Endothelial cell of umbilical vein (primary cell): Measurements from ENCODE around the gene C6. TPM values are rescaled to one million over a fixed set of nuclear protein-coding genes. Genes with fewer than 3 reads are reported as not detected.

Experiments used
- BruUV-seq: library from RNA; stranded (reverse); fragments of 400-500 nt; replicated peaks from 2 replicates; lab custom pipeline; 2021; lab: Mats Ljungman, UMichigan
- CTCF ChIA-PET: fragments of 300-600, 350-600 bp; sonication (Branson Sonifier 250); formaldehyde crosslinking; loops from one replicate; lab custom pipeline; 2021; ENCODE audit warnings: antibody characterized with exemption, inconsistent platforms; lab: Charles Lee
- POLR2A ChIA-PET: fragments of 300-600, 350-600 bp; sonication (Branson Sonifier 250); formaldehyde crosslinking; loops from one replicate; lab custom pipeline; 2021; ENCODE audit warnings: antibody characterized with exemption, inconsistent platforms; lab: Charles Lee
- DNase-seq: peaks from one replicate; pipeline ENCODE4 v3.0.0-alpha.2; 2011; ENCODE audit warnings: low read depth, low spot score
- FAIRE-seq: peaks from 2 replicates; lab custom pipeline; 2011; peaks lifted over from hg19 to GRCh38; lab: Jason Lieb, UNC
- H2AFZ ChIP-seq: 2 replicates; pipeline ENCODE4 v1.6.0; 2012; ENCODE audit warnings: low read depth, low read length, control low read depth, inconsistent platforms
- H3K27ac ChIP-seq: 2 replicates; pipeline ENCODE4 v1.5.1; 2011; ENCODE audit warnings: low read depth, mild to moderate bottlenecking, control low read depth, low read length, moderate library complexity; ENCODE audit not compliant: insufficient read depth
- H3K27me3 ChIP-seq, 2 experiments: 2 replicates each; pipeline versions ENCODE4 v1.6.0 to v1.6.1; 2011; ENCODE audit warnings: low read length in 2 of 2, mixed read lengths in 1 of 2; ENCODE audit not compliant: control insufficient read depth in 2 of 2, insufficient read depth in 2 of 2
- H3K36me3 ChIP-seq, 2 experiments: 2 replicates in 1 of 2; 3 replicates in 1 of 2; pipeline ENCODE4 v1.5.1; 2011; ENCODE audit warnings: low read length in 2 of 2, mild to moderate bottlenecking in 1 of 2, moderate library complexity in 1 of 2; ENCODE audit not compliant: control insufficient read depth in 2 of 2, insufficient read depth in 2 of 2; ENCODE audit errors: extremely low read depth in 1 of 2
- H3K4me1 ChIP-seq: 3 replicates; pipeline ENCODE4 v1.5.1; 2011; ENCODE audit warnings: mild to moderate bottlenecking, low read length; ENCODE audit not compliant: control insufficient read depth, insufficient read depth; ENCODE audit errors: extremely low read depth
- H3K4me2 ChIP-seq: 2 replicates; pipeline ENCODE4 v1.6.1; 2011; ENCODE audit warnings: low read length, control low read depth, mixed read lengths; ENCODE audit not compliant: insufficient read depth
- H3K4me3 ChIP-seq, 3 experiments: fragments of 200-600 bp in 1 of 3; sonication (generic), shearing (Covaris generic) in 1 of 3; replicated peaks in 1 of 3; 2 replicates each; pipeline ENCODE4 v1.5.1; 2011 to 2016; ENCODE audit warnings: control low read depth in 3 of 3, low read length in 3 of 3, mild to moderate bottlenecking in 2 of 3, inconsistent platforms in 1 of 3, low read depth in 1 of 3, moderate library complexity in 1 of 3; ENCODE audit not compliant: insufficient read depth in 1 of 3
- H3K79me2 ChIP-seq: 2 replicates; pipeline ENCODE4 v1.6.0; 2012; ENCODE audit warnings: low read length, inconsistent platforms; ENCODE audit not compliant: control insufficient read depth, insufficient read depth
- H3K9ac ChIP-seq: replicated peaks from 2 replicates; pipeline ENCODE3; 2011; ENCODE audit warnings: low read length, control low read depth; ENCODE audit not compliant: insufficient read depth; ENCODE audit errors: extremely low read depth
- H3K9me1 ChIP-seq: replicated peaks from 3 replicates; pipeline ENCODE4 v1.6.0; 2011; ENCODE audit warnings: mild to moderate bottlenecking, low read length; ENCODE audit not compliant: control insufficient read depth, insufficient read depth; ENCODE audit errors: extremely low read depth
- H3K9me3 ChIP-seq: replicated peaks from 2 replicates; pipeline ENCODE4 v1.5.1; 2012; ENCODE audit warnings: low read length, inconsistent platforms; ENCODE audit not compliant: control insufficient read depth, insufficient read depth
- H4K20me1 ChIP-seq: replicated peaks from 2 replicates; pipeline ENCODE3; 2011; ENCODE audit warnings: mild to moderate bottlenecking, low read length; ENCODE audit not compliant: control insufficient read depth, insufficient read depth; ENCODE audit errors: extremely low read depth
- EZH2 ChIP-seq: IDR thresholded peaks from 2 replicates; pipeline ENCODE4 v1.6.1; 2012; ENCODE audit warnings: borderline replicate concordance, low read depth, mild to moderate bottlenecking, moderate library complexity, low read length, inconsistent platforms; ENCODE audit not compliant: severe bottlenecking
- FOS ChIP-seq: IDR thresholded peaks from 2 replicates; pipeline ENCODE4 v1.6.1; 2011; ENCODE audit warnings: mild to moderate bottlenecking, low read length, moderate library complexity, borderline replicate concordance; ENCODE audit not compliant: insufficient read depth
- GATA2 ChIP-seq: IDR thresholded peaks from 2 replicates; pipeline ENCODE4 v1.7.0; 2011; ENCODE audit warnings: low read depth, mild to moderate bottlenecking, moderate library complexity, mixed read lengths, low read length; ENCODE audit not compliant: insufficient read length, insufficient read depth
- JUN ChIP-seq: IDR thresholded peaks from 2 replicates; pipeline ENCODE4 v1.6.1; 2011; ENCODE audit warnings: borderline replicate concordance, low read depth; ENCODE audit not compliant: insufficient read length, insufficient read depth
- MYC ChIP-seq: IDR thresholded peaks from one replicate; pipeline ENCODE4 v1.6.1; 2011; ENCODE audit warnings: mild to moderate bottlenecking, low read depth, low read length
- POLR2A ChIP-seq: IDR thresholded peaks from 2 replicates; pipeline ENCODE4 v1.6.1; 2012; ENCODE audit warnings: low read depth, mild to moderate bottlenecking, control low read depth, low read length
- POLR2AphosphoS5 ChIP-seq: IDR thresholded peaks from 2 replicates; pipeline ENCODE4 v1.6.1; 2012; ENCODE audit warnings: low read depth, mild to moderate bottlenecking, control low read depth, low read length, moderate library complexity; ENCODE audit not compliant: insufficient read depth
- dilution Hi-C: fragments of 300-500 bp; cut with MboI; formaldehyde crosslinking; loops from one replicate; pipeline ENCODE4 v1.15.0; 2019; ENCODE audit warnings: low sequenced_read_pairs; ENCODE audit not compliant: extremely low pct_ligation_motif_present
- intact Hi-C: fragments of 100-400 bp; cut with micrococcal nuclease; formaldehyde crosslinking; loops from one replicate; pipeline ENCODE4 v1.10.0; 2022
- polyA plus RNA-seq, 4 experiments: library from polyadenylated mRNA; depleted of rRNA in 3 of 4; stranded (reverse) in 3 of 4; unstranded in 1 of 4; fragments of >200 nt; gene quantifications; 2 replicates each; pipeline versions ENCODE4 v1.2.1 to v1.2.3, GENCODE V29; 2011 to 2012; ENCODE audit warnings: missing spikeins in 1 of 4
- total RNA-seq: library from RNA; stranded (reverse); gene quantifications from 2 replicates; pipeline ENCODE4 v1.2.3, GENCODE V29; 2021
- TF ChIP-seq, protein P1 (sequence below): IDR thresholded peaks from 2 replicates; pipeline ENCODE4 v1.6.1; 2011; ENCODE audit not compliant: insufficient read depth, insufficient read length
- TF ChIP-seq, protein P2 (sequence below), 2 donors: IDR thresholded peaks; 1 replicate in 1 of 2; 2 replicates in 1 of 2; pipeline ENCODE4 v1.5.1; 2011; ENCODE audit warnings: low read length in 2 of 2, mild to moderate bottlenecking in 2 of 2, moderate library complexity in 2 of 2, control low read depth in 1 of 2, inconsistent platforms in 1 of 2, low read depth in 1 of 2; ENCODE audit not compliant: insufficient read depth in 1 of 2; ENCODE audit errors: extremely low read depth in 1 of 2

The C6 gene
- total and polyA plus RNA-seq, 2 donors (not counting 3 experiments of a cell fraction or from before 2014, with no cell fraction given), result not detected

- H3K27me3 ChIP-seq, result no peaks in the 10 kb centered on the region
- FAIRE-seq, result no peak
- no peak for TF ChIP-seq EZH2
- no peak for TF ChIP-seq JUN
- TF ChIP-seq GATA2, result no peak
- no peak for TF ChIP-seq MYC
- TF ChIP-seq FOS, result no peak
- TF ChIP-seq, protein P1, sequence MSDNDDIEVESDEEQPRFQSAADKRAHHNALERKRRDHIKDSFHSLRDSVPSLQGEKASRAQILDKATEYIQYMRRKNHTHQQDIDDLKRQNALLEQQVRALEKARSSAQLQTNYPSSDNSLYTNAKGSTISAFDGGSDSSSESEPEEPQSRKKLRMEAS, result no peak
- TF ChIP-seq, protein P2, sequence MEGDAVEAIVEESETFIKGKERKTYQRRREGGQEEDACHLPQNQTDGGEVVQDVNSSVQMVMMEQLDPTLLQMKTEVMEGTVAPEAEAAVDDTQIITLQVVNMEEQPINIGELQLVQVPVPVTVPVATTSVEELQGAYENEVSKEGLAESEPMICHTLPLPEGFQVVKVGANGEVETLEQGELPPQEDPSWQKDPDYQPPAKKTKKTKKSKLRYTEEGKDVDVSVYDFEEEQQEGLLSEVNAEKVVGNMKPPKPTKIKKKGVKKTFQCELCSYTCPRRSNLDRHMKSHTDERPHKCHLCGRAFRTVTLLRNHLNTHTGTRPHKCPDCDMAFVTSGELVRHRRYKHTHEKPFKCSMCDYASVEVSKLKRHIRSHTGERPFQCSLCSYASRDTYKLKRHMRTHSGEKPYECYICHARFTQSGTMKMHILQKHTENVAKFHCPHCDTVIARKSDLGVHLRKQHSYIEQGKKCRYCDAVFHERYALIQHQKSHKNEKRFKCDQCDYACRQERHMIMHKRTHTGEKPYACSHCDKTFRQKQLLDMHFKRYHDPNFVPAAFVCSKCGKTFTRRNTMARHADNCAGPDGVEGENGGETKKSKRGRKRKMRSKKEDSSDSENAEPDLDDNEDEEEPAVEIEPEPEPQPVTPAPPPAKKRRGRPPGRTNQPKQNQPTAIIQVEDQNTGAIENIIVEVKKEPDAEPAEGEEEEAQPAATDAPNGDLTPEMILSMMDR (IDR thresholded peaks at IDR 0.05; ENCODE audit: extremely low read depth in 1 of 2, insufficient read depth in 1 of 2, low read depth in 1 of 2, low read length in 2 of 2), result no peak
- no peak for TF ChIP-seq POLR2A
- TF ChIP-seq POLR2AphosphoS5, result no peak
- no peak overlapping the region for H3K4me2 ChIP-seq
- H3K79me2 ChIP-seq, result no peaks in the 10 kb centered on the region
- dilution Hi-C loops (no loop called here), intact Hi-C loops (no loop called here)
- H3K27ac ChIP-seq, result no peak overlapping the region
- H3K36me3 ChIP-seq, result no peaks in the 10 kb centered on the region
- ChIA-PET CTCF (no interaction called here), POLR2A (no interaction called here)
- H3K9me3 ChIP-seq, result no peaks in the 10 kb centered on the region
- no peaks in the 10 kb centered on the region for H4K20me1 ChIP-seq
- no TSS peak for BruUV-seq
- H3K4me3 ChIP-seq, result no peak overlapping the region
- no peak overlapping the region for H2AFZ ChIP-seq
- no peaks in the 10 kb centered on the region for H3K9me1 ChIP-seq
- DNase-seq, result no peak
- H3K4me1 ChIP-seq, result no peaks in the 10 kb centered on the region
- H3K9ac ChIP-seq, result no peak overlapping the region
These were observed 21.1 kb upstream of the C6 start for GRCh38 chr5:41234475-41234874.
